NCI-H1436 (cell line): Measurements from ENCODE around the gene SPRYD4.
"Not testable (repeated sequence)": the region's sequence is repeated elsewhere in the genome, so short reads cannot be mapped to it uniquely, and the experiment has no call there.

Source experiments
- DNase-seq: peaks from one replicate; lab custom pipeline; 2025; lab: John Stamatoyannopoulos, UW

The SPRYD4 gene

GRCh38 chr12:56468216-56469006 lies at the start of gene SPRYD4:
TSS of gene SPRYD4 (plus strand) at chr12:56468578. CDS start at chr12:56468592, 14 bp downstream.
- peak; percentile 91 for DNase-seq

GRCh38 chr12:56420411-56420810 lies 48.0 kb upstream of the SPRYD4 start:
- DNase-seq = no peak

- DNase-seq = peak; percentile 5
Observed at GRCh38 chr12:56425193-56425592, 43.2 kb upstream of the SPRYD4 start.

GRCh38 chr12:56425940-56426438 lies 42.4 kb upstream of the SPRYD4 start:
- no peak for DNase-seq

GRCh38 chr12:56431288-56431687 lies 37.1 kb upstream of the SPRYD4 start:
- no peak for DNase-seq

GRCh38 chr12:56431850-56432249 lies 36.5 kb upstream of the SPRYD4 start:
- DNase-seq = no peak

GRCh38 chr12:56434828-56435227 lies 33.5 kb upstream of the SPRYD4 start:
- no peak for DNase-seq

GRCh38 chr12:56437430-56438176 lies 30.8 kb upstream of the SPRYD4 start:
- DNase-seq = no peak

GRCh38 chr12:56443208-56443607 lies 25.2 kb upstream of the SPRYD4 start:
- not testable (repeated sequence) for DNase-seq

- DNase-seq = peak; percentile 85
Observed at GRCh38 chr12:56448860-56449621, 19.3 kb upstream of the SPRYD4 start, which contains the start of gene TIMELESS. TSS of gene TIMELESS (minus strand) at chr12:56449426. CDS start at chr12:56434170, 15,256 bp downstream.

GRCh38 chr12:56449622-56449984 lies 18.8 kb upstream of the SPRYD4 start:
- DNase-seq = no peak

GRCh38 chr12:56450241-56450640 lies 18.1 kb upstream of the SPRYD4 start:
- DNase-seq = no peak

- DNase-seq = no peak
Observed at GRCh38 chr12:56451147-56451546, 17.2 kb upstream of the SPRYD4 start.

GRCh38 chr12:56454557-56454956 lies 13.8 kb upstream of the SPRYD4 start, which contains the start of gene MIP:
TSS of gene MIP (minus strand) at chr12:56454657. CDS start at chr12:56454613, 44 bp downstream.
- no peak for DNase-seq

GRCh38 chr12:56457817-56458216 lies 10.6 kb upstream of the SPRYD4 start:
- DNase-seq = no peak

- DNase-seq = no peak
Observed at GRCh38 chr12:56461235-56462159, 6.9 kb upstream of the SPRYD4 start.

GRCh38 chr12:56462565-56462964 lies 5.8 kb upstream of the SPRYD4 start:
- DNase-seq = no peak

- DNase-seq = no peak
Observed at GRCh38 chr12:56469007-56469930, 891 bp downstream of the SPRYD4 start.

- DNase-seq = no peak
Observed at GRCh38 chr12:56474389-56474788, 6.0 kb downstream of the SPRYD4 start.

GRCh38 chr12:56476143-56476542 lies 7.8 kb downstream of the SPRYD4 start:
- DNase-seq = no peak
